ENCODE results near the gene AXIN2. TPM values are rescaled to one million over a fixed set of nuclear protein-coding genes. Genes with fewer than 3 reads are reported as not detected.

AXIN2 gene
- total and polyA plus RNA-seq, 2 donors from 2014 or later, result 1.2 to 14.0 TPM

GRCh38 chr17:65568918-65569317 is 7.5 kb upstream of the AXIN2 start:
- no peak overlapping the region for H3K4me3 ChIP-seq (ENCODE audit: low read length in 3 of 3)
- no peak overlapping the region for H3K9ac ChIP-seq (ENCODE audit: low read length in 3 of 3)
- intact Hi-C loops (cut with DNase I), result no loop called here
- no peaks in the 10 kb centered on the region for H3K36me3 ChIP-seq (ENCODE audit: control insufficient read depth in 2 of 3, insufficient read depth in 3 of 3, low read length in 3 of 3)
- DNase-seq (no peak), FAIRE-seq (no peak)
- no peaks in the 10 kb centered on the region for H3K4me1 ChIP-seq (ENCODE audit: control insufficient read depth in 2 of 3, insufficient read depth in 2 of 3, low read depth in 1 of 3, low read length in 3 of 3)
- H3K27me3 ChIP-seq (ENCODE audit: control insufficient read depth, insufficient read depth, low read length), result no peaks in the 10 kb centered on the region
- H3K9me3 ChIP-seq (ENCODE audit: control insufficient read depth in 2 of 3, insufficient read depth in 1 of 3, low read length in 3 of 3), result no peaks in the 10 kb centered on the region
- TF ChIP-seq CTCF (IDR thresholded peaks at IDR 0.05; ENCODE audit: borderline replicate concordance, extremely low read depth, insufficient read depth), result no peak
- no peak overlapping the region for H3K27ac ChIP-seq (ENCODE audit: low read depth in 2 of 2, low read length in 2 of 2)

- no peak for FAIRE-seq
- Histone ChIP-seq H3K27me3 (ENCODE audit: control insufficient read depth, insufficient read depth, low read length) (no peaks in the 10 kb centered on the region), H3K36me3 (ENCODE audit: control insufficient read depth in 2 of 3, insufficient read depth in 3 of 3, low read length in 3 of 3) (no peaks in the 10 kb centered on the region), H3K27ac (ENCODE audit: low read depth in 2 of 2, low read length in 2 of 2) (no peak overlapping the region), H3K9me3 (ENCODE audit: control insufficient read depth in 2 of 3, insufficient read depth in 1 of 3, low read length in 3 of 3) (no peaks in the 10 kb centered on the region), H3K9ac (ENCODE audit: low read length in 3 of 3) (no peak overlapping the region), H3K4me3 (ENCODE audit: low read length in 3 of 3) (no peak overlapping the region), H3K4me1 (ENCODE audit: control insufficient read depth in 2 of 3, insufficient read depth in 2 of 3, low read depth in 1 of 3, low read length in 3 of 3) (no peaks in the 10 kb centered on the region)
- no peak for DNase-seq
- no peak for TF ChIP-seq CTCF (IDR thresholded peaks at IDR 0.05; ENCODE audit: borderline replicate concordance, extremely low read depth, insufficient read depth)
- intact Hi-C loops (cut with DNase I), result no loop called here
Observed at GRCh38 chr17:65567566-65567965, 6.1 kb upstream of the AXIN2 start.

- Histone ChIP-seq H3K27ac (ENCODE audit: low read depth in 2 of 2, low read length in 2 of 2) (no peak overlapping the region), H3K4me3 (ENCODE audit: low read length in 3 of 3) (no peak overlapping the region)
- no peak for FAIRE-seq
Observed at GRCh38 chr17:65565559-65565958, 4.1 kb upstream of the AXIN2 start.

More at GRCh38 chr17:65565559-65565958, 4.1 kb upstream of the AXIN2 start:
- Histone ChIP-seq H3K4me1 (ENCODE audit: control insufficient read depth in 2 of 3, insufficient read depth in 2 of 3, low read depth in 1 of 3, low read length in 3 of 3) (peaks cover 3 to 5% (median 4%) of the 10 kb centered on the region in 3 donors), H3K27me3 (ENCODE audit: control insufficient read depth, insufficient read depth, low read length) (no peaks in the 10 kb centered on the region), H3K36me3 (ENCODE audit: control insufficient read depth in 2 of 3, insufficient read depth in 3 of 3, low read length in 3 of 3) (no peaks in the 10 kb centered on the region), H3K9ac (ENCODE audit: low read length in 3 of 3) (no peak overlapping the region), H3K9me3 (ENCODE audit: control insufficient read depth in 2 of 3, insufficient read depth in 1 of 3, low read length in 3 of 3) (no peaks in the 10 kb centered on the region)
- intact Hi-C loops (cut with DNase I), result no loop called here
- TF ChIP-seq CTCF (IDR thresholded peaks at IDR 0.05; ENCODE audit: borderline replicate concordance, extremely low read depth, insufficient read depth), result no peak
- DNase-seq, result no peak
